Gastrocnemius medialis (tissue), 4 donors: ENCODE results near the gene OBSCN.

Source experiments
- CTCF ChIP-seq, 5 experiments: fragments of 450-650 bp in 3 of 5; fragments of 200-600 bp in 2 of 5; sonication (generic) in 2 of 5; IDR thresholded peaks in 4 of 5; conservative IDR thresholded peaks in 1 of 5; 1 replicate in 4 of 5; 2 replicates in 1 of 5; pipeline ENCODE4 v1.5.1; 2016 to 2019; ENCODE audit warnings: antibody characterized with exemption in 5 of 5, mild to moderate bottlenecking in 3 of 5, moderate library complexity in 3 of 5
- POLR2A ChIP-seq, 2 donors: fragments of 450-650 bp; IDR thresholded peaks; one replicate each; pipeline ENCODE4 v1.6.1; 2017; ENCODE audit warnings: antibody characterized with exemption in 2 of 2, mild to moderate bottlenecking in 2 of 2, moderate library complexity in 2 of 2

GRCh38 chr1:228270032-228270431 is 62.2 kb downstream of the OBSCN start:
- TF ChIP-seq CTCF (IDR thresholded peaks at IDR 0.05 in 4 of 5, conservative IDR thresholded peaks at IDR 0.05 in 1 of 5) (no peak), POLR2A (IDR thresholded peaks at IDR 0.05) (no peak)
